Keratinocyte (primary cell): ENCODE data around the gene SCMH1. TPM values are rescaled to one million over a fixed set of nuclear protein-coding genes. Genes with fewer than 3 reads are reported as not detected.

Source experiments
- DNase-seq: peaks from one replicate; pipeline ENCODE4 v3.0.0-alpha.2; 2011; ENCODE audit warnings: low read depth, missing footprints, low spot score
- FAIRE-seq: peaks from 2 replicates; lab custom pipeline; 2011; peaks lifted over from hg19 to GRCh38; lab: Jason Lieb, UNC
- H2AFZ ChIP-seq: 2 replicates; pipeline ENCODE4 v1.6.0; 2012; ENCODE audit warnings: low read length, control low read depth, inconsistent platforms; ENCODE audit not compliant: control insufficient read depth
- H3K27ac ChIP-seq: 2 replicates; pipeline ENCODE4 v1.5.1; 2011; ENCODE audit warnings: low read length; ENCODE audit not compliant: control insufficient read depth, insufficient read depth
- H3K27me3 ChIP-seq: 3 replicates; pipeline ENCODE4 v1.6.0; 2011; ENCODE audit warnings: low read length; ENCODE audit not compliant: control insufficient read depth, insufficient read depth; ENCODE audit errors: extremely low read depth
- H3K36me3 ChIP-seq, 2 experiments: 2 replicates in 1 of 2; 3 replicates in 1 of 2; pipeline ENCODE4 v1.5.1; 2011; ENCODE audit warnings: low read length in 2 of 2, mild to moderate bottlenecking in 1 of 2; ENCODE audit not compliant: control insufficient read depth in 2 of 2, insufficient read depth in 2 of 2; ENCODE audit errors: extremely low read depth in 1 of 2
- H3K4me1 ChIP-seq: 3 replicates; pipeline ENCODE4 v1.5.1; 2011; ENCODE audit warnings: low read length; ENCODE audit not compliant: control insufficient read depth, insufficient read depth; ENCODE audit errors: extremely low read depth
- H3K4me2 ChIP-seq: 3 replicates; pipeline ENCODE4 v1.6.0; 2011; ENCODE audit warnings: low read depth, low read length; ENCODE audit not compliant: control insufficient read depth, insufficient read depth; ENCODE audit errors: extremely low read depth
- H3K4me3 ChIP-seq, 3 experiments: fragments of 200-600 bp in 1 of 3; sonication (generic) in 1 of 3; 2 replicates in 2 of 3; 3 replicates in 1 of 3; pipeline ENCODE4 v1.5.1; 2011 to 2016; ENCODE audit warnings: low read length in 3 of 3, mild to moderate bottlenecking in 3 of 3, control low read depth in 2 of 3, inconsistent platforms in 1 of 3, low read depth in 1 of 3, mixed read lengths in 1 of 3, mixed run types in 1 of 3, moderate library complexity in 1 of 3; ENCODE audit not compliant: control insufficient read depth in 2 of 3, insufficient read depth in 2 of 3; ENCODE audit errors: extremely low read depth in 1 of 3
- H3K79me2 ChIP-seq: 2 replicates; pipeline ENCODE4 v1.6.0; 2012; ENCODE audit warnings: low read length; ENCODE audit not compliant: control insufficient read depth, insufficient read depth
- H3K9ac ChIP-seq: 3 replicates; pipeline ENCODE4 v1.6.0; 2011; ENCODE audit warnings: low read length; ENCODE audit not compliant: control insufficient read depth, insufficient read depth; ENCODE audit errors: extremely low read depth
- H3K9me1 ChIP-seq: 3 replicates; pipeline ENCODE4 v1.6.0; 2011; ENCODE audit warnings: low read length; ENCODE audit not compliant: control insufficient read depth, insufficient read depth; ENCODE audit errors: extremely low read depth
- H3K9me3 ChIP-seq: 2 replicates; pipeline ENCODE4 v1.5.1; 2012; ENCODE audit warnings: low read depth, low read length; ENCODE audit not compliant: control insufficient read depth
- H4K20me1 ChIP-seq: 3 replicates; pipeline ENCODE4 v1.6.0; 2011; ENCODE audit warnings: low read length; ENCODE audit not compliant: control insufficient read depth, insufficient read depth; ENCODE audit errors: extremely low read depth
- CTCF ChIP-seq, 3 experiments: IDR thresholded peaks in 1 of 3; conservative IDR thresholded peaks in 1 of 3; optimal IDR thresholded peaks in 1 of 3; 2 replicates in 2 of 3; 3 replicates in 1 of 3; pipeline versions ENCODE3 to v1.5.1; 2011; ENCODE audit warnings: low read length in 3 of 3, mild to moderate bottlenecking in 3 of 3, moderate library complexity in 2 of 3, control low read depth in 1 of 3, inconsistent platforms in 1 of 3; ENCODE audit not compliant: insufficient read depth in 2 of 3; ENCODE audit errors: extremely low read depth in 1 of 3
- EZH2 ChIP-seq: IDR thresholded peaks from one replicate; pipeline ENCODE4 v1.6.1; 2012; ENCODE audit warnings: inconsistent platforms, mild to moderate bottlenecking, low read length, moderate library complexity
- dilution Hi-C: fragments of 300-500 bp; cut with MboI; formaldehyde crosslinking; loops from one replicate; pipeline ENCODE4 v1.7.0; 2020; ENCODE audit warnings: low sequenced_read_pairs; ENCODE audit not compliant: extremely low pct_ligation_motif_present
- polyA plus RNA-seq, 5 experiments: library from polyadenylated mRNA; depleted of rRNA in 3 of 5; stranded (reverse) in 3 of 5; stranded (forward) in 1 of 5; unstranded in 1 of 5; fragments of >200 nt; gene quantifications; 1 replicate in 1 of 5; 2 replicates in 3 of 5; 3 replicates in 1 of 5; pipeline versions ENCODE4 v1.2.1 to v1.2.3, GENCODE V29; 2011 to 2012; ENCODE audit warnings: missing spikeins in 2 of 5, low read depth in 1 of 5, low replicate concordance in 1 of 5

SCMH1 gene
- polyA plus RNA-seq, 1 donor (not counting 4 experiments of a cell fraction or from before 2014, with no cell fraction given): 29.9 TPM

GRCh38 chr1:41056907-41057306, 185.2 kb downstream of the SCMH1 start:
- Histone ChIP-seq H3K4me2 (no peak overlapping the region), H3K4me3 (no peak overlapping the region), H4K20me1 (no peaks in the 10 kb centered on the region), H3K27ac (no peak overlapping the region), H3K27me3 (no peaks in the 10 kb centered on the region), H3K36me3 (peaks cover 0 to 5% of the 10 kb centered on the region in 2 experiments), H3K79me2 (no peaks in the 10 kb centered on the region), H2AFZ (no peak overlapping the region), H3K9ac (no peak overlapping the region), H3K9me1 (no peaks in the 10 kb centered on the region), H3K4me1 (no peaks in the 10 kb centered on the region), H3K9me3 (no peaks in the 10 kb centered on the region)
- FAIRE-seq: no peak
- DNase-seq: no peak
- no peak for TF ChIP-seq EZH2
- no peak for TF ChIP-seq CTCF (optimal IDR thresholded peaks at IDR 0.05 in 1 of 3, IDR thresholded peaks at IDR 0.05 in 1 of 3, conservative IDR thresholded peaks at IDR 0.05 in 1 of 3; ENCODE audit: extremely low read depth in 1 of 3, insufficient read depth in 2 of 3, low read length in 3 of 3)
- dilution Hi-C loops: no loop called here

- no peaks in the 10 kb centered on the region for H3K9me1 ChIP-seq
- no peak overlapping the region for H3K9ac ChIP-seq
- H3K4me3 ChIP-seq: no peak overlapping the region
- H3K79me2 ChIP-seq: no peaks in the 10 kb centered on the region
- no peaks in the 10 kb centered on the region for H3K9me3 ChIP-seq
- TF ChIP-seq CTCF (optimal IDR thresholded peaks at IDR 0.05 in 1 of 3, IDR thresholded peaks at IDR 0.05 in 1 of 3, conservative IDR thresholded peaks at IDR 0.05 in 1 of 3; ENCODE audit: extremely low read depth in 1 of 3, insufficient read depth in 2 of 3, low read length in 3 of 3) (no peak), EZH2 (no peak)
- H3K4me2 ChIP-seq: no peak overlapping the region
- H3K4me1 ChIP-seq: no peaks in the 10 kb centered on the region
- no peak overlapping the region for H2AFZ ChIP-seq
- dilution Hi-C loops: no loop called here
- H3K27ac ChIP-seq: no peak overlapping the region
- no peak for DNase-seq
- H3K27me3 ChIP-seq: no peaks in the 10 kb centered on the region
- no peaks in the 10 kb centered on the region for H4K20me1 ChIP-seq
- no peak for FAIRE-seq
- peaks cover 0 to 6% of the 10 kb centered on the region in 2 experiments for H3K36me3 ChIP-seq
These were observed 188.8 kb downstream of the SCMH1 start for GRCh38 chr1:41053316-41053715.
